Stimulated activated CD4-positive, alpha-beta T cell treated with anti-CD3 and anti-CD28 coated beads, TNF-alpha, amount 100 ng/mL, for 4 hours (primary cell): ENCODE results near the gene DNAH3.
"Not testable (repeated sequence)": the region's sequence is repeated elsewhere in the genome, so short reads cannot be mapped to it uniquely, and the experiment has no call there.

Experiments
- DNase-seq, 3 experiments: peaks; one replicate each; pipeline ENCODE4 v3.0.0-alpha.2; 2020; ENCODE audit warnings: low read depth in 3 of 3

Gene DNAH3

GRCh38 chr16:21070564-21070963, 80.1 kb downstream of the DNAH3 start:
- DNase-seq = no peak

GRCh38 chr16:21069986-21070385, 80.7 kb downstream of the DNAH3 start:
- no peak for DNase-seq

- DNase-seq = no peak
Observed at GRCh38 chr16:21064203-21064602, 86.4 kb downstream of the DNAH3 start.

- not testable (repeated sequence) for DNase-seq
Observed at GRCh38 chr16:21063314-21063713, 87.3 kb downstream of the DNAH3 start.

- DNase-seq = no peak
Observed at GRCh38 chr16:21060027-21060510, 90.6 kb downstream of the DNAH3 start.

GRCh38 chr16:21057875-21058274, 92.8 kb downstream of the DNAH3 start:
- DNase-seq = no peak

GRCh38 chr16:21056396-21056795, 94.2 kb downstream of the DNAH3 start:
- DNase-seq = no peak

- not testable (repeated sequence) for DNase-seq
Observed at GRCh38 chr16:21055738-21056137, 94.9 kb downstream of the DNAH3 start.

GRCh38 chr16:21053590-21053989, 97.1 kb downstream of the DNAH3 start:
- no peak for DNase-seq

GRCh38 chr16:21048091-21048912, 102.3 kb downstream of the DNAH3 start:
- DNase-seq = not testable (repeated sequence)

- DNase-seq = no peak
Observed at GRCh38 chr16:21038197-21038596, 112.4 kb downstream of the DNAH3 start.

- DNase-seq = no peak
Observed at GRCh38 chr16:21037736-21038135, 112.9 kb downstream of the DNAH3 start.

GRCh38 chr16:21037168-21037567, 113.5 kb downstream of the DNAH3 start:
- DNase-seq = no peak

GRCh38 chr16:21036471-21036870, 114.2 kb downstream of the DNAH3 start:
- DNase-seq = no peak

GRCh38 chr16:21033704-21034103, 116.9 kb downstream of the DNAH3 start:
- DNase-seq = no peak

- DNase-seq = no peak
Observed at GRCh38 chr16:21033264-21033663, 117.4 kb downstream of the DNAH3 start.

- DNase-seq = no peak
Observed at GRCh38 chr16:21028728-21029127, 121.9 kb downstream of the DNAH3 start.

- DNase-seq = no peak
Observed at GRCh38 chr16:21026846-21027245, 123.8 kb downstream of the DNAH3 start.

- DNase-seq = no peak
Observed at GRCh38 chr16:21023509-21024202, 127.0 kb downstream of the DNAH3 start.

GRCh38 chr16:21021316-21021715, 129.3 kb downstream of the DNAH3 start:
- no peak for DNase-seq

GRCh38 chr16:21009815-21010214, 140.8 kb downstream of the DNAH3 start:
- no peak for DNase-seq

- no peak for DNase-seq
Observed at GRCh38 chr16:21005008-21005407, 145.6 kb downstream of the DNAH3 start.

GRCh38 chr16:21001262-21001661, 149.4 kb downstream of the DNAH3 start:
- DNase-seq = peak in 1 of 3 experiments; percentile 3
